ENCODE measurements around the gene MARS1.

Gene MARS1

DNA sequence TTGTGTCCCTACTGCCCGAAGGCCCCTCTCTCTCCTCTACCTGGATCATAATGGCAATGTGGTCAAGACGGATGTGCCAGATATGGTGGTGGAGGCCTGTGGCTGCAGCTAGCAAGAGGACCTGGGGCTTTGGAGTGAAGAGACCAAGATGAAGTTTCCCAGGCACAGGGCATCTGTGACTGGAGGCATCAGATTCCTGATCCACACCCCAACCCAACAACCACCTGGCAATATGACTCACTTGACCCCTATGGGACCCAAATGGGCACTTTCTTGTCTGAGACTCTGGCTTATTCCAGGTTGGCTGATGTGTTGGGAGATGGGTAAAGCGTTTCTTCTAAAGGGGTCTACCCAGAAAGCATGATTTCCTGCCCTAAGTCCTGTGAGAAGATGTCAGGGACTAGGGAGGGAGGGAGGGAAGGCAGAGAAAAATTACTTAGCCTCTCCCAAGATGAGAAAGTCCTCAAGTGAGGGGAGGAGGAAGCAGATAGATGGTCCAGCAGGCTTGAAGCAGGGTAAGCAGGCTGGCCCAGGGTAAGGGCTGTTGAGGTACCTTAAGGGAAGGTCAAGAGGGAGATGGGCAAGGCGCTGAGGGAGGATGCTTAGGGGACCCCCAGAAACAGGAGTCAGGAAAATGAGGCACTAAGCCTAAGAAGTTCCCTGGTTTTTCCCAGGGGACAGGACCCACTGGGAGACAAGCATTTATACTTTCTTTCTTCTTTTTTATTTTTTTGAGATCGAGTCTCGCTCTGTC, 31.0 kb upstream of the MARS1 start:
- no peak for DNase-seq

DNA sequence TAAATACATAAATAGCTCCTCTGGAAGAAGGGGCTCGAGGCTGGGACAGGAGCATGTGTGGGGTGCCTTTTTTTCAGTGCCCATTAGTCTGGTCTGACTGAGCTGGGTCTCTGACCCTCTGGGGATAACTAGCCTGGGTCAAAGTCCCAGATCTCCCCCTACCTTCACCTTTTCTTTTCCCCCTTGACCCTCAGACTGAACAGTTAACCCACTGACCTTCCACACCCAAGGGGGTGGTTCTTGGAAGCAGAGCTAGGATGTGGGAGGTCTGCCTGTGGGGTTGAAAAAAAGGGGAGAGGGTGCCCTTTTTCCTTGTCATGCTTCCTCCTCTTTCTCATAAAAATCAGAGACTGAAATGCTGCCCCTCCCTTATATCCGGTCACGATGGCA, 29.2 kb upstream of the MARS1 start:
- no peak for DNase-seq

DNA sequence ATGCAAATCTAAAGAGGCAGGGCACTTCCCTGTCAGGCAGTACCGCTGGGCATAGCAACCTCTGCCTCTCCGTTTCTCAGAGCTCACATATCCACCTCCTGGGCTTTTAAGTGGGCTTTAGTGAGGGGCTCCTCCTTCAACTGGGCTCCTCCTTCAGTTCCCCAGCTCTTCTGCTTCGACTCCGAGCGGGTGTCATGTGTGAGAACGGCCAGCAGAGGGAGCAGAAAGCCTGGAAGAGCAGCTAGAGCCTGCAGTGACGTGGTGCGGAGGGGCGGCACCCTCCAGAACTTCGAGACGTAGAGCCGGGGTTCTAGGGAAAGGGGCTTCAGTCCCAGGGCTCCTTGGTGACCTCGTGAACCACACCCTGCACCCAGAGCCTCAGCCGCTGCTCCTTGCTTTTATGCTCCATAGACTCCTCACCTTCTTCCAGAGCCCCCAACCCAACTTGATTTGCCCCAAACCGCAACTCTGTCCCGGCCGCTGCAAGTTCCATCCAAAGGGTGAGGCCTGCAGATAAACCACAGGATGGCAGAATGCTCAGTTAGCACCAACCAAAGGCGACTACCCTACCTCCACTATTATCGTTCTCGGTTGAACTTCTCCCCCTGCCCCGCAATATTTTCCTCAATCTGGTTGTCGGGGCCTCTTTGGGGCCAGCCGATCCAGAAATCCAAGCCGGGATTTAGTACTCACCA, 28.7 kb upstream of the MARS1 start:
- peak; percentile 53 to 92 (median 83) for DNase-seq

DNA sequence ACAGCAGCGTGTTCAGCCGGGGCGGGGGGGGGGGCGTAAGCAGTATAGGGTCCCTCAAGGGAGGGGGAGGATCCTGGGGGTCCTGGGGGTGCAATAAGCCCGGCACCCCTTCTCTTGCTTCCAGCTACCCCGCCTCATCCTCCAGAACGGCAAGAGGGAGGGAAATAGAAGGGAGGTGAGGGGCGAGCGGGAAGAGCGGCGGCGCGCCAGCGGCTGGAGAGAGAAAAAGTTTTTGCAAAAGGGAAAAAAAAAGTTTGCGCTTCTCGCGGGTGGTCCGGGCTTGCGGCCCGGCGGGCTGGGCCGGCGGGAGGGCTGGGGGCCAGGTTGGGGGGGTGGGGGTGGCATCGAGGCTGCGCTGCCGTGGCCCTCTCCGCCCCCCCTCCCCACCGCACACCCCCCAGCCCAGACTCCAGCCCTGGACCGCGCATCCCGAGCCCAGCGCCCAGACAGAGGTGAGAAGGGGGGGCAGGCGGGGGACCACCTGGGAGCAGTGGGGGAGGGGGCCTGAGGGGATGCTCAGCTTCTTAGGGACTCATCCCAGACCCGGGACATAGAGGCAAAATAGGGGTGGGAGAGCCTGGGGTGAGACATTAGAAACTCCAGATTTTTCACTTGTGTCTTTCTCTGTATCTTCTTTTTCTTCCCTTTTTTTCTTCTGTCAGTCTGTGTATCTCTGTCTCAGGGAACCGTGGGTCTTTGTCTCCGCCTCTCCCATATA, 28.0 kb upstream of the MARS1 start, which contains the start of gene GLI1:
TSS of gene GLI1 (plus strand) at position 36 of the 718 bp plus-strand sequence. CDS start 3,907 bp downstream, outside the sequence.
- peak in 9 of 51 donors; percentile 23 to 75 (median 65) for DNase-seq

DNA sequence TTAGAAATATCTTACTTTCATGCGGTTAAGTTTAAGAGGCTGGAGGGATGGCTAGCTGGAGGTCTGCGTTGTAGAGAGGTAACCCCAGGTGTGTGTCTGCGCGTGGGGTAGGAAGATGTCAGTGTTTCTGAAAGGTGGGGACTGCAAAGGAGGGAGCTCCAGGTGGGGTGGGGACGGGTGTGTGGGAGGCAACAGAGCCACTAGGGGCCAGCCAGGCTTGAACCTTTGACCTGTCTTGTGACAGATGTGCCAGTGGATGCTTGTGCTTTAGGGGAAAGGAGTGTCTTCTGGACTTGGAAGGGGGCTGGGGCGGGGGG, 27.4 kb upstream of the MARS1 start:
- DNase-seq: no peak

DNA sequence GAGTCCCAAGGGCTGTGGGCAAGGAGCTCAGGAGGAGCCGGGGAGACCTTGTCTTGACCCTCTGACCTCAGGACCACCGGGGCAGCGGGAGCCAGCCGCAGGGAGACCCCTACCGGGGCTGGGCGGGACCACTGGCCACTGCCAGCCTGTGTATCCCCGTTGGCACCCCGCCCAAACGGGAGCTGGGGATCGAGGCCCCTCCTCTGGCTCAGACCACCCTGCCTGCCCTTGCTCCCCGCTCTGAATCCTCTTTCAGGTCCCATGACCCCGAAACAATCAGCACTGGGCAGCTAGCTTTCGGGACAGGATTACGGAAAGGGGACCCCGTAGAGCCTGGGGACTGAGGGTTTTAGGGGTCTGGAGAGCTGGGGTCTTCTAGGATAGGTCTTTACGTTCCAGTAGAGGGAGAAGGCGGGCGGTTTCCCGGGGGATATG, 27.0 kb upstream of the MARS1 start:
- DNase-seq: peak in 5 of 51 donors; percentile 20 to 53 (median 32)

DNA sequence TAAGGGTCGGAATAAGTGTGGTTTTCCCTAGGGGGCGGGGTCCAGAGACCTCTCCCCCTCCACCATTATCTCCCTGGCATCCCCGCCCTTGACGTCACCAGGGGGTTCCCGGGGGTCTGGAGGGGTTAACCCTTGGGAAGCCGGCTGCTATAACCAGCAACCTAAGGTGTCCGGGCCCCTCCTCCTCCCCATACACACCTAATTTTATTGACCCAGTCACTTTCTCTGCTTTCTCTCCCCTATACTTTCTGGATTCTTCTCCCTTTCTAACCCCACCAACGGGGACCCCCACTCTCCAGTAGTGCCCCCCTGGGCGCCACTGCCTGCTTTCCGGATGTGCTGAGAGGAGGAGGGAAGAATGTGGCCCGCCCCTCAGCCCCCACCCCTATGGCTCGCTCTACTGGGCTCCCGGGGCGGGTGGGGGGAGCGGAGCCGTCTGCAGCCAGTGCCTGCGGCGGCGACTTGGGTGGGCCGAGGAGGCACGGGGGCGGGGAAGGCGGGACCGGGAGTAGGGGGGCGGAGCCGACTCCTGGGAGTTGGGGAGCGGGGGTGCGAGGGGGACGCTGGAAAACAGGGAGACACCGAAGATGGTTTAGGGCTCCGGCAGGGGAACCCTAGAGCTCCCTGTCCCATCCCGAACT, 26.5 kb upstream of the MARS1 start:
- peak in 30 of 51 donors; percentile 10 to 75 (median 44) for DNase-seq

DNA sequence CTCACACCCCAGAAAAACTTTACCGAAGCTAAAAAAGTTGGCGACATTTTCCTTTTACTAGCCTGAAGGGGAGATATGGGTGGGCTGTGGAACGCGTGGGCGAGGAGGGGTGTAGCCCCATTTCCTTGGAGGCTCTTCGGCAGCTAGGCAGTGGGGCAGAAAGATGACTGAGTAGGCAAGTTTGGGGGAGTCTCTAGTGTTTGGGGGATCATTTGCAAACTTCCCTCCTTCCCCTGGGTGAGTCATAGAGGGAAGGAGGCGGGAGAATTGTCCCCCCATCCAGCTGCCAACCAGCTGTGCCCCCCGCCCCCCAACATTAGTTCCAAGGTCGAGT, 26.0 kb upstream of the MARS1 start:
- DNase-seq: peak in 2 of 51 donors; percentile 17 to 41

DNA sequence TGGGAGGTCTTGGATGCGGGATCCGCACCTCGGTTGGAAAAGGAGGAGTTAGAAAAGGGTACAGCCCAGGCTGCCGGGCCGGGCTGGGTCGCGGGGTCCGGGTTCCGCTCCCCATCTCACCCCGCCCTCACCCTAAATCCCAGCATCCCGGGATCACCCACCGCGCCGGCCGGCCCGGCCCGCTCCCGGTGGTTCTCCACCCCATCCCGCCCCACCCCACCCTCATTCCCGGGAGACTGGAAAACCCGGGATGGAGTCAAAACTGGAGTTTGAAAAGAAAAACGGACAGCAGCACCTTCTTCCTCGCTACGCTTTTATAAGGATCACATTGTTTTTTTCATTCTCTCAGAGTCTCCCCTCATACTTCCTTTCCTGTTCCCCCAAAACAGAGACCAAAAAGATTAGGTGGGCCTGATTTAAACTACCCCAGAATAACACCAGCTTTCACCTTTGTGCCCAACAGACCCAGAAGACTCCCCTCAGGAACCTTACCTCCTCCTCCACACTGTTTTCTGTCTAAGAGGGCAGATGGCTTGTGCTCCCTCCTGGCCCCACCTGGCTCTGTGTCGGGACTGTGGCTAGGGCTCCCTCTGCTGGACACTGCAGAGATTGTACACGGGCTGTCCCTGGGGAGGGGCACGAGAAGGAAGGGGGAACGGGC, 25.5 kb upstream of the MARS1 start:
- peak in 49 of 51 donors; percentile 14 to 84 (median 60) for DNase-seq

DNA sequence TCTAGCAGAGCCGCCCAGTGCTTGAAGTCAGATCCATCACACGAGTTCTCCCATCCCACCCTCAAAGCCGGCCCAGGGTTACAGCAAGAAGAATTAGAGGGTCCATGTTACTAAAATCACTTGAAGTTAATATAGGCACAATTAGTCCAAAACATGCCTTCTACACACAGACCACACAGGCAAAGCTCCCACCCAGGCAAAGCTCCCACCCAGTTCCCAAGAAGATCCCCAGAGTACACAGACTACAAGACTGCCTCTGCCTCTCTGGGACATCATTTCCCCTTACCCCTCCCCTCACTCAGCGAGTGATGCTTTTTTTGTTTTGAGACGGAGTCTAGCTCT, 25.0 kb upstream of the MARS1 start:
- DNase-seq: peak in 1 of 51 donors; percentile 5

DNA sequence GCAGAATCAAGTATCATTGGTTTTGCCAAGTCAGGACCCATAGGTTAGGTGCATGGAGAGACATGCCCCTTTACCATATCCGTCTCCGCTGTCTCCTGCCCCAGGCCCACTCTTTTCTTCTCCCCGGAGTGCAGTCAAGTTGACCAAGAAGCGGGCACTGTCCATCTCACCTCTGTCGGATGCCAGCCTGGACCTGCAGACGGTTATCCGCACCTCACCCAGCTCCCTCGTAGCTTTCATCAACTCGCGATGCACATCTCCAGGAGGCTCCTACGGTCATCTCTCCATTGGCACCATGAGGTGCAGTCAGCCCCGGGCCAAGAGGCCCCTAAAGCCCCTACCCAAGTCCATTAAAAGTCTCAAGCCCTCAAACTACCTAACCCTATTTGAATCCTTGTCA, 23.3 kb upstream of the MARS1 start:
- DNase-seq: no peak

DNA sequence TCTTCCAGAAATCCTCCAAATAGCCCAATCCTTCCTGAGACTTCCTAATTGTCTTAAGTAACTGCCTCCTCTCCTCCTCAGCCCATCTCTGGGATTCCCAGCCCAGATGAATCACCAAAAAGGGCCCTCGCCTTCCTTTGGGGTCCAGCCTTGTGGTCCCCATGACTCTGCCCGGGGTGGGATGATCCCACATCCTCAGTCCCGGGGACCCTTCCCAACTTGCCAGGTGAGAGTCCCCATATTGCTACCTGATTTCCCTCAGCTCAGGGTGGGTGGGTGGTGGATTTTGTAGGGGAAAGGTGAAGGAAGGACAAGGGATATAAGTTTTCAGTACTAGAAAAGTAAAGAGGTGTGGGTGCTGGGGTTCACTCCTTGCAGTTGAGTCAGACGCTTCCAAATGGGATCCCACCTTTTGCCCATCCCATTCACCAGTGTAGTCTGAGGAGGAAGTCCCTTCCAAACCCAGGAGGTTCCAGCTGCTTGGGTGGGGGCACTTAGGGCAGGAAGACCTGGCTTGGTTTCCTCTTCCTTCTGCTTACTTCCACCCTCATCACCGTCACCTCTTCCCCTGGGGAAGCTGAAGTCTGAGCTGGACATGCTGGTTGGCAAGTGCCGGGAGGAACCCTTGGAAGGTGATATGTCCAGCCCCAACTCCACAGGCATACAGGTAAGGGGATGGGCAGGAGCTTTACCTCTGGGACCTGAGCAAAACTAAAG, 22.7 kb upstream of the MARS1 start:
- DNase-seq: no peak

DNA sequence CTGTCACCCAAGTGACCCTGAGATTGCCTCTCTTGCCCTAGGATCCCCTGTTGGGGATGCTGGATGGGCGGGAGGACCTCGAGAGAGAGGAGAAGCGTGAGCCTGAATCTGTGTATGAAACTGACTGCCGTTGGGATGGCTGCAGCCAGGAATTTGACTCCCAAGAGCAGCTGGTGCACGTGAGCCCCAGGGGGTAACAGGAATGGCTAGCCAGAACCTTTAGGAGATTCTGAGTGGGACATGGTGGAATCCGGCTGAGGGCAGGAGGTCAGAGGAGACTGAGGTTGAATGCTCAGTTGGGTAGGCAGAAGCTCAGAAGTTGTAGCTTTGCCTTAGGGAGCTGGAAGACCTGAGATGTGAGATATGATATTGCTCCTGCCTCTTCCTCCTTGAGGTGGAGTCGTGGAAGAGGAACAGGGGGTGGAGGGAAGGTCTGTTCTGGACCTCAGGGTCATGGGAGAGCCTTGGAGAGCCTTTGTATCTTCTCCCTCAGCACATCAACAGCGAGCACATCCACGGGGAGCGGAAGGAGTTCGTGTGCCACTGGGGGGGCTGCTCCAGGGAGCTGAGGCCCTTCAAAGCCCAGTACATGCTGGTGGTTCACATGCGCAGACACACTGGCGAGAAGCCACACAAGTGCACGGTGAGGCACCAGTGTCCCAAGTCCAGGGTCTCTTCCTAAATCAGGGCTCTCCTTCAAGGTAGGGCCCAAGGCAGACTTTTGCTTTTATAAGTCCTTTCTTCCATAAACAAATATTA, 21.9 kb upstream of the MARS1 start:
- no peak for DNase-seq

DNA sequence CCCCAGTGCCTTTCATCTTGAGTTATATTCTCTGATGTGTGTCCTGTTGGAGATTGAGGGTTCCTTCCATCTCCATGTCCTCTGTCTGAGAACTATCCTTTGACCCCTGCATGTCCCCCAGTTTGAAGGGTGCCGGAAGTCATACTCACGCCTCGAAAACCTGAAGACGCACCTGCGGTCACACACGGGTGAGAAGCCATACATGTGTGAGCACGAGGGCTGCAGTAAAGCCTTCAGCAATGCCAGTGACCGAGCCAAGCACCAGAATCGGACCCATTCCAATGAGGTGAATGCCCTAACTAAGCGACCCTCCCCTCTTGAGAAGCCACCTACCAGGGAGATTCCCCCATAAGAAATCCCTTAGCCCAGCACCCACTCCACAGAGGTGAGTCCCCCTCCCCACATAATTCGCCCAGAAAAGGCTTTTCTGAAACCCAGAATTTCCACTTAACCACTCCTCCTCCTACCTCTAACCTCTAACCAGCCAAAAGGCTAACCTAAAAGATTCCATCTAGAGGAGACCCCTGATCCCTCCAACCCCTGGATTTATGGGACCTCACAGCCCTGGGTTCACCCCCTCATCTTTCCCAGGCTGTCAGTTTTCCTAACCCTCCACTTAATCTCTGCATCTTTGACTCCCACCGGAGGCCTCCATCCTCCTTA, 20.5 kb upstream of the MARS1 start:
- DNase-seq: no peak

DNA sequence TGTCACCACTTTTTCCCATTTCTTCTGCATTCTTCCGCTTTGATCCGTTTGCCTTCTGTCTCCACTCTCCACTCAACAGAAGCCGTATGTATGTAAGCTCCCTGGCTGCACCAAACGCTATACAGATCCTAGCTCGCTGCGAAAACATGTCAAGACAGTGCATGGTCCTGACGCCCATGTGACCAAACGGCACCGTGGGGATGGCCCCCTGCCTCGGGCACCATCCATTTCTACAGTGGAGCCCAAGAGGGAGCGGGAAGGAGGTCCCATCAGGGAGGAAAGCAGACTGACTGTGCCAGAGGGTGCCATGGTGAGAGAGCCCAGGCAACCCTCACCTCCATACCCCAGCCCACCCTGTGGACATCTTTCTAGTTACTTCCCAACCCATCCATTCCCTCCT, 20.0 kb upstream of the MARS1 start:
- no peak for DNase-seq

DNA sequence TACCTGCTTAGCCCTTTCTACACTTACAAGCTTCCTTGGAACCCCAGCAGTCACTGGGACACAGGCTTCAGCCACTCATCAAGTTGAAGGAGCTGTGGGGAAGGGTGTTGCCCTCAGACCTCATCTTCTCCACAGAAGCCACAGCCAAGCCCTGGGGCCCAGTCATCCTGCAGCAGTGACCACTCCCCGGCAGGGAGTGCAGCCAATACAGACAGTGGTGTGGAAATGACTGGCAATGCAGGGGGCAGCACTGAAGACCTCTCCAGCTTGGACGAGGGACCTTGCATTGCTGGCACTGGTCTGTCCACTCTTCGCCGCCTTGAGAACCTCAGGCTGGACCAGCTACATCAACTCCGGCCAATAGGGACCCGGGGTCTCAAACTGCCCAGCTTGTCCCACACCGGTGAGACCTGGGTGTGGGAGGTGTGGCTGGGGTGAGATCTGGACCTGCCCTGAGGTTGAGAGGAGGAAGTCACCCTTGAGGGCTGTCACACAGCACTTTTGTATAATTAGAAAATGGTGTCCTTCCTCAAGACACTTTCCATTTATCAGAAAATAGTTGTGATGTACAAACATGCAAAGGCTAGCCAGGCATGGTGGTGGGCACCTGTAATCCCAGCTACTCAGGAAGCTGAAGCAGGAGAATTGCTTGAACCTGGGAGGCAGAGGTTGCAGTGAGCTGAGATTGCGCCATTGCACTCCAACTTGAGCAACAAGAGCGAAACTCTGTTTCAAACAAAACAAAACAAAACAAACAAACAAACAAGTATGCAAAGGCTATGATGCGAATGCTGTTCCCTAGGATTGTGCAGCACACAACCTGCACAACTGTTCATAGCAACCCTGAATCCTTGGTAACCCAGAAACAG, 18.3 kb upstream of the MARS1 start:
- no peak for DNase-seq

DNA sequence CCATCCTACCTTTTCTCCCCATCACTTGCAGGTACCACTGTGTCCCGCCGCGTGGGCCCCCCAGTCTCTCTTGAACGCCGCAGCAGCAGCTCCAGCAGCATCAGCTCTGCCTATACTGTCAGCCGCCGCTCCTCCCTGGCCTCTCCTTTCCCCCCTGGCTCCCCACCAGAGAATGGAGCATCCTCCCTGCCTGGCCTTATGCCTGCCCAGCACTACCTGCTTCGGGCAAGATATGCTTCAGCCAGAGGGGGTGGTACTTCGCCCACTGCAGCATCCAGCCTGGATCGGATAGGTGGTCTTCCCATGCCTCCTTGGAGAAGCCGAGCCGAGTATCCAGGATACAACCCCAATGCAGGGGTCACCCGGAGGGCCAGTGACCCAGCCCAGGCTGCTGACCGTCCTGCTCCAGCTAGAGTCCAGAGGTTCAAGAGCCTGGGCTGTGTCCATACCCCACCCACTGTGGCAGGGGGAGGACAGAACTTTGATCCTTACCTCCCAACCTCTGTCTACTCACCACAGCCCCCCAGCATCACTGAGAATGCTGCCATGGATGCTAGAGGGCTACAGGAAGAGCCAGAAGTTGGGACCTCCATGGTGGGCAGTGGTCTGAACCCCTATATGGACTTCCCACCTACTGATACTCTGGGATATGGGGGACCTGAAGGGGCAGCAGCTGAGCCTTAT, 17.4 kb upstream of the MARS1 start:
- no peak for DNase-seq

Measured in hypothalamus (tissue), 51 donors.